A549 (cell line): ENCODE data around the gene PCGF3. TPM values are rescaled to one million over a fixed set of nuclear protein-coding genes. Genes with fewer than 3 reads are reported as not detected.
"Not testable (repeated sequence)": the region's sequence is repeated elsewhere in the genome, so short reads cannot be mapped to it uniquely, and the experiment has no call there.

Experiments used
- ATAC-seq, 2 experiments: fragments of 200-7000 bp in 1 of 2; fragments of >200 bp in 1 of 2; cut with Nextera tagmentation in 1 of 2; cut with Tn5 transposase in 1 of 2; 3 replicates each; pipeline versions ENCODE4 v1.8.0 to v1.9.1; 2018 to 2020; ENCODE audit warnings: mild to moderate bottlenecking in 1 of 2, moderate library complexity in 1 of 2
- CTCF ChIA-PET: fragments of 300-600 bp; sonication (Branson Sonifier 250); formaldehyde crosslinking; extraction: SDS; loops from one replicate; lab custom pipeline; 2021; ENCODE audit warnings: antibody characterized with exemption, inconsistent platforms; lab: Yijun Ruan, JAX
- POLR2A ChIA-PET: fragments of 350-600 bp; formaldehyde crosslinking; extraction: SDS; loops from one replicate; lab custom pipeline; 2021; ENCODE audit warnings: antibody characterized with exemption, inconsistent platforms; lab: Yijun Ruan, JAX
- DNase-seq, 2 experiments: peaks; one replicate each; pipeline versions ENCODE4 v3.0.0 to v3.0.0-alpha.2; 2011 to 2016; ENCODE audit warnings: low read depth in 1 of 2, low spot score in 1 of 2
- FAIRE-seq: peaks from 2 replicates; lab custom pipeline; 2011; peaks lifted over from hg19 to GRCh38; lab: Jason Lieb, UNC
- H3K27ac ChIP-seq, 2 experiments: fragments of >200 bp; sonication (Bioruptor Twin); formaldehyde crosslinking; 3 replicates each; pipeline ENCODE4 v1.5.1; 2016 to 2017
- H3K4me1 ChIP-seq: fragments of >200 bp; sonication (Bioruptor Twin); formaldehyde crosslinking; 3 replicates; pipeline ENCODE4 v1.6.1; 2016
- H3K4me2 ChIP-seq: fragments of >200 bp; sonication (Bioruptor Twin); formaldehyde crosslinking; 3 replicates; pipeline ENCODE4 v1.6.1; 2016
- H3K4me3 ChIP-seq: fragments of >200 bp; sonication (Bioruptor Twin); formaldehyde crosslinking; 3 replicates; pipeline ENCODE4 v1.5.1; 2016
- H3K9me3 ChIP-seq: fragments of >200 bp; sonication (Bioruptor Twin); formaldehyde crosslinking; 3 replicates; pipeline ENCODE4 v1.6.1; 2016
- CBX2 ChIP-seq: fragments of 200-600 bp; sonication (generic); IDR thresholded peaks from 2 replicates; pipeline ENCODE4 v1.6.1; 2016; ENCODE audit warnings: low read depth, mild to moderate bottlenecking, borderline replicate concordance
- CBX8 ChIP-seq: fragments of 200-600 bp; sonication (generic); IDR thresholded peaks from 2 replicates; pipeline ENCODE4 v1.6.1; 2016
- CEBPB ChIP-seq, 2 experiments: fragments of >200 bp in 1 of 2; sonication (Bioruptor Twin) in 1 of 2; formaldehyde crosslinking in 1 of 2; IDR thresholded peaks; 2 replicates each; pipeline ENCODE4 v1.6.1; 2012 to 2016
- EHF ChIP-seq: fragments of 250-450 bp; sonication (Bioruptor Pico); IDR thresholded peaks from 2 replicates; pipeline ENCODE4 v1.5.0; 2020; ENCODE audit warnings: mild to moderate bottlenecking
- FOSL2 ChIP-seq, 2 experiments: fragments of 450-650 bp in 1 of 2; fragments of >200 bp in 1 of 2; sonication (Bioruptor Twin) in 1 of 2; formaldehyde crosslinking; IDR thresholded peaks; 2 replicates each; pipeline versions ENCODE4 v1.5.0 to v1.6.1; 2016 to 2020; ENCODE audit warnings: mild to moderate bottlenecking in 1 of 2, moderate library complexity in 1 of 2
- FOXS1 ChIP-seq: fragments of 250-450 bp; sonication (Bioruptor Pico); IDR thresholded peaks from 2 replicates; pipeline ENCODE4 v1.5.0; 2020; ENCODE audit warnings: mild to moderate bottlenecking, moderate library complexity
- GATA3 ChIP-seq: IDR thresholded peaks from 2 replicates; pipeline ENCODE4 v1.6.1; 2012; ENCODE audit warnings: borderline replicate concordance
- HEYL ChIP-seq: fragments of 250-450 bp; sonication (Bioruptor Pico); IDR thresholded peaks from 2 replicates; pipeline ENCODE4 v1.8.0; 2021; ENCODE audit warnings: mild to moderate bottlenecking, moderate library complexity
- HOXB5 ChIP-seq: fragments of 250-450 bp; sonication (Bioruptor Pico); IDR thresholded peaks from 2 replicates; pipeline ENCODE4 v1.5.0; 2020; ENCODE audit warnings: mild to moderate bottlenecking, moderate library complexity
- KDM1A ChIP-seq: fragments of 200-600 bp; sonication (generic); IDR thresholded peaks from 2 replicates; pipeline ENCODE4 v1.6.1; 2016; ENCODE audit warnings: low read depth, mild to moderate bottlenecking
- MAFK ChIP-seq: fragments of 450-650 bp; IDR thresholded peaks from 2 replicates; pipeline ENCODE4 v1.6.1; 2014; ENCODE audit not compliant: partially characterized antibody
- NPAS2 ChIP-seq: fragments of 250-450 bp; sonication (Bioruptor Pico); IDR thresholded peaks from 2 replicates; pipeline ENCODE4 v1.8.0; 2022; ENCODE audit warnings: mild to moderate bottlenecking, moderate library complexity, borderline replicate concordance
- RAD21 ChIP-seq, 2 experiments: fragments of >200 bp in 1 of 2; sonication (Bioruptor Twin) in 1 of 2; formaldehyde crosslinking in 1 of 2; IDR thresholded peaks in 1 of 2; conservative IDR thresholded peaks in 1 of 2; 2 replicates in 1 of 2; 3 replicates in 1 of 2; pipeline ENCODE4 v1.6.1; 2012 to 2018; ENCODE audit warnings: inconsistent platforms in 1 of 2
- TFCP2L1 ChIP-seq: fragments of 250-450 bp; sonication (Bioruptor Pico); IDR thresholded peaks from 2 replicates; pipeline ENCODE4 v1.5.0; 2021; ENCODE audit warnings: mild to moderate bottlenecking
- USF2 ChIP-seq: fragments of 450-650 bp; IDR thresholded peaks from 2 replicates; pipeline ENCODE4 v1.6.1; 2014; ENCODE audit warnings: antibody characterized with exemption
- ZC3H11A ChIP-seq: fragments of 450-650 bp; IDR thresholded peaks from 2 replicates; pipeline ENCODE4 v1.6.1; 2014; ENCODE audit warnings: antibody characterized with exemption, mild to moderate bottlenecking
- ZSCAN20 ChIP-seq: fragments of 250-450 bp; sonication (Bioruptor Pico); IDR thresholded peaks from 2 replicates; pipeline ENCODE4 v1.8.0; 2022; ENCODE audit warnings: mild to moderate bottlenecking, moderate library complexity
- WGBS: methylation state at CpG from one replicate; pipeline ENCODE4 v1.1.6; 2017; ENCODE audit errors: missing lambda C conversion rate; 5-methylcytosine and 5-hydroxymethylcytosine counted together
- polyA plus RNA-seq, 4 experiments: library from polyadenylated mRNA; depleted of rRNA in 3 of 4; stranded (reverse); fragments of >200 nt; fragmentation: RNase III in 1 of 4; extraction: RNeasy Plus Mini Kit Qiagen cat#74134 plus additional on column Dnase treatment in 1 of 4; gene quantifications; 2 replicates in 3 of 4; 3 replicates in 1 of 4; pipeline ENCODE4 v1.2.3, GENCODE V29; 2011 to 2017
- TF ChIP-seq, protein P1 (sequence below): fragments of 250-450 bp; sonication (Bioruptor Pico); IDR thresholded peaks from 2 replicates; pipeline ENCODE4 v1.5.0; 2021; ENCODE audit warnings: mild to moderate bottlenecking, moderate library complexity, borderline replicate concordance

PCGF3 gene
- polyA plus RNA-seq, 2 of the 4 experiments (the other 2 are of a cell fraction), result 15.9 to 21.0 TPM

DNA sequence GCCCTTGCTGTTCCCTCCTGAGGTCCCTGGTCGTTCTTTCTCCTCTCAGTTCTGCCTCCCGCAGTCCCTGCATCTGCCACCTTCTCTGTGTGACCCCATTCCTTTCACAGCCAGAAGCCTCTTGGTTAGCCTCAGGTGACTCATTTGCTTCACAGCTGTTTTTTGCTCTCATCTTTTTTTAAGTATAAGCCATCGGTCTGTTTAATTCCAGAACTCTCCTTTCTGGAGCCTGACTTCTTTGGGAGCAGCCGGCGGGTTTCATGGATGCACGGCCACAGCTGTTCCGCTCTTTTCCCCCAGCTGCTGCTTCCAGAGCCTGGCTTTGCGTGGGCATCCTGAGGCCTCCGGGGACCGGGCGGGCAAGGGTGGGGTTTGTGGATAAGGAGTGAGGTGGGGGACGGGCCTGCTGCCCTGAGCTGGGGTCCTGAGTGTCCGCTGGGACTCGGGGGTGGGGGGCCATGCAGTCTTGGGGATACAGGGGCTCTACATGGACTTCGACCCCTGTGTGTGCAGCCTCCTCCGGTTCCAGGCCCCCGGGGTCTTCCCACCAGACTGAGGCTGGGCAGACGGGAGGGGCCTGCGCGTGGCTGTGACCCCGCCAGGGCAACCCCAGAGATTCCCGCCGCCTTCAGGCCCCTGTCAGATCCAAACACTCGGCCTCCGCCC lies 46.7 kb downstream of the PCGF3 start (continued):
- TF ChIP-seq, protein P1, sequence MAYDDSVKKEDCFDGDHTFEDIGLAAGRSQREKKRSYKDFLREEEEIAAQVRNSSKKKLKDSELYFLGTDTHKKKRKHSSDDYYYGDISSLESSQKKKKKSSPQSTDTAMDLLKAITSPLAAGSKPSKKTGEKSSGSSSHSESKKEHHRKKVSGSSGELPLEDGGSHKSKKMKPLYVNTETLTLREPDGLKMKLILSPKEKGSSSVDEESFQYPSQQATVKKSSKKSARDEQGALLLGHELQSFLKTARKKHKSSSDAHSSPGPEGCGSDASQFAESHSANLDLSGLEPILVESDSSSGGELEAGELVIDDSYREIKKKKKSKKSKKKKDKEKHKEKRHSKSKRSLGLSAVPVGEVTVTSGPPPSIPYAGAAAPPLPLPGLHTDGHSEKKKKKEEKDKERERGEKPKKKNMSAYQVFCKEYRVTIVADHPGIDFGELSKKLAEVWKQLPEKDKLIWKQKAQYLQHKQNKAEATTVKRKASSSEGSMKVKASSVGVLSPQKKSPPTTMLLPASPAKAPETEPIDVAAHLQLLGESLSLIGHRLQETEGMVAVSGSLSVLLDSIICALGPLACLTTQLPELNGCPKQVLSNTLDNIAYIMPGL (CRISPR knock-in tag), result no peak
- TF ChIP-seq, all 56 proteins: peak for 0

- H3K4me3 ChIP-seq, H3K9me3 ChIP-seq, DNase-seq, POLR2A ChIA-PET, H3K4me1 ChIP-seq, H3K27ac ChIP-seq, FAIRE-seq, ATAC-seq, H3K4me2 ChIP-seq: not testable (repeated sequence)
- CTCF ChIA-PET, result interaction anchor here (1.4 to 2.9 kb wide), 2 partner anchors 11 to 14 kb away, joined by 5 to 25 read pairs; no protein-coding TSS in a partner anchor
- 91% methylated on average over 13 of the region's 13 CpGs for WGBS
Observed at GRCh38 chr4:753186-753585, 47.6 kb downstream of the PCGF3 start.

DNA sequence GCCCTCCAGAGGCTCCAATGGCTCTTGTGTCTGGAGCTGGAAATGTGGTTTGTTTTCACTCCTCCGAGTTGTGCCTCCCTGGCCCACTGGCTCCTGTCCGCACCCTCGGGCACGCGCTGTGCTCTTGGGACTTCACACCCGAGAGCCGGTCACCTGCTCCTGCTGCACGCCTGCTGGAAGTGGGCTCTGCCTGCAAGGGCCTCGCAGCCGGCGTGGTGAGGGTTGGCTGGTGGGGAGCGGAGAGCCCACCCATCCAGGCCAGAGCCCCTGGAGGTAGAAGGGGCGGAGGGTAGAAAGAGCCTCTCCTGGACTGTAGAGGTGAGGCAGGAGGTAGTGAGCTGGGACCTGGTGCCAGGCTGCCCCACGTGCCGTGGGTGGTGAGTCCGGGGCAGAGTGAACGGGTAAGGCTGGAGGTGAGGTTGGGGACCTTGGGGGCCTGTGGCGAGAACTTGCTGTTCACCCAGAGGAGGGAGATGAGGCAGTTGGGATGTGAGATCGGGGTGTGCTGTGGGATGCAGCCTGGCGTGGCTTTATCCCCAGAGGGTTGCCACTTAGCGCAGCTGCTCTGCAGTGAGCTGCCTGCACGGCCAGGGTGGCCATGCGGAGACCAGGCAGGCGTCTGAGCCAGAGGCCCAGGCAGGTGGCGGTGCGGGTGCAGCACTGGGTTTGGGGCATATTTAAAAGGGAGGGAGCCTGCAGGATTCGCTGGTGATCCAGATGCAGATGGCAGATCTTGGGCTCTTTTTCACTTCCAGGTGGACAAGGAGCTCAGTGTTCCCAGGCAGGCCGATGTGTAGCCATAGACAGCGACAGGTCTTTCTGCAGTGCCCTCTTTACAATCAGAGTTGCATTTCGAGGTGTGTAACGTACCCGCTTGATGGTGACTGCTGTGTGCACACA lies 48.8 kb downstream of the PCGF3 start:
- Histone ChIP-seq H3K4me2 (no peak overlapping the region), H3K27ac (no peak overlapping the region), H3K9me3 (no peaks in the 10 kb centered on the region), H3K4me3 (no peak overlapping the region), H3K4me1 (no peaks in the 10 kb centered on the region)
- CTCF ChIA-PET, result interaction anchor here (0.6 to 2.9 kb wide), 2 partner anchors 12 to 65 kb away, joined by 3 to 25 read pairs; no protein-coding TSS in a partner anchor
- peak; percentile 48 to 54; a peak in 4 of 6 replicates for ATAC-seq
- no peak for FAIRE-seq
- POLR2A ChIA-PET, result no interaction called here
- no peak for TF ChIP-seq ZSCAN20 (CRISPR knock-in tag)
- TF ChIP-seq FOXS1 (CRISPR knock-in tag), result no peak
- TF ChIP-seq CBX8, result no peak
- no peak for TF ChIP-seq CBX2
- no peak for TF ChIP-seq NPAS2 (CRISPR knock-in tag)
- no peak for TF ChIP-seq ZC3H11A
- no peak for TF ChIP-seq CEBPB (IDR thresholded peaks at IDR 0.05)
- TF ChIP-seq, all 56 proteins: peak for 0
- DNase-seq, result no peak
- 95% methylated on average over 23 of the region's 32 CpGs for WGBS

GRCh38 chr4:757111-757510 lies 51.5 kb downstream of the PCGF3 start:
- FAIRE-seq (no peak), DNase-seq (no peak), ATAC-seq (no peak)
- Histone ChIP-seq H3K4me1 (no peaks in the 10 kb centered on the region), H3K4me2 (no peak overlapping the region), H3K4me3 (no peak overlapping the region), H3K9me3 (no peaks in the 10 kb centered on the region), H3K27ac (no peak overlapping the region)
- CTCF ChIA-PET, result interaction anchor here (1.0 to 2.6 kb wide), 3 partner anchors 13 to 74 kb away, joined by 3 to 10 read pairs (median 4); no protein-coding TSS in a partner anchor
- no peak for TF ChIP-seq GATA3
- TF ChIP-seq EHF, result no peak
- no peak for TF ChIP-seq USF2
- no peak for TF ChIP-seq FOSL2 (IDR thresholded peaks at IDR 0.05)
- no peak for TF ChIP-seq FOSL2 (CRISPR knock-in tag; IDR thresholded peaks at IDR 0.05)
- no peak for TF ChIP-seq HOXB5 (CRISPR knock-in tag)
- no peak for TF ChIP-seq KDM1A
- TF ChIP-seq HEYL (CRISPR knock-in tag), result no peak
- TF ChIP-seq MAFK, result no peak
- TF ChIP-seq TFCP2L1 (CRISPR knock-in tag), result no peak
- no peak for TF ChIP-seq RAD21 (conservative IDR thresholded peaks at IDR 0.05 in 1 of 2, IDR thresholded peaks at IDR 0.05 in 1 of 2)
- 93% methylated on average over 13 of the region's 20 CpGs for WGBS
- POLR2A ChIA-PET, result no interaction called here

- ATAC-seq, POLR2A ChIA-PET: not testable (repeated sequence)
- 97% methylated on average over 17 of the region's 24 CpGs for WGBS
Observed at GRCh38 chr4:759810-760209, 54.2 kb downstream of the PCGF3 start.

More at GRCh38 chr4:759810-760209, 54.2 kb downstream of the PCGF3 start:
- H3K27ac ChIP-seq, H3K4me2 ChIP-seq, H3K4me3 ChIP-seq, CTCF ChIA-PET, DNase-seq, H3K4me1 ChIP-seq, H3K9me3 ChIP-seq, FAIRE-seq: not testable (repeated sequence)
